ENCODE measurements around the gene EFNB2. TPM values are rescaled to one million over a fixed set of nuclear protein-coding genes. Genes with fewer than 3 reads are reported as not detected.

The EFNB2 gene
- total RNA-seq, 1 experiment from 2014 or later: 16.4 TPM

- ATAC-seq (peak; percentile 14; the same call in 1 of the 2 replicates), DNase-seq (no peak)
- Histone ChIP-seq H3K4me2 (ENCODE audit: low read length) (no peak overlapping the region), H3K27ac (ENCODE audit: low read length) (no peak overlapping the region), H4K20me1 (ENCODE audit: low read length) (peaks cover 17% of the 10 kb centered on the region), H3K27me3 (ENCODE audit: low read length) (no peaks in the 10 kb centered on the region), H3K79me2 (ENCODE audit: low read length) (peaks cover 25% of the 10 kb centered on the region), H2AFZ (ENCODE audit: low read length) (no peak overlapping the region), H3K4me1 (ENCODE audit: insufficient read depth, low read length) (peaks cover 15% of the 10 kb centered on the region), H3F3A (ENCODE audit: low read length, unreplicated experiment) (no peaks in the 10 kb centered on the region), H3K9me3 (ENCODE audit: low read length) (no peaks in the 10 kb centered on the region), H3K36me3 (ENCODE audit: low read depth, low read length) (no peaks in the 10 kb centered on the region), H3K9me2 (replicated peaks; ENCODE audit: low read length) (no peaks in the 10 kb centered on the region), H3K4me3 (ENCODE audit: low read length) (no peak overlapping the region), H3K9ac (ENCODE audit: low read length) (no peak overlapping the region)
- POLR2A ChIA-PET (ENCODE audit: unreplicated experiment): no interaction called here
- TF ChIP-seq EZH2phosphoT487 (IDR thresholded peaks at IDR 0.05; ENCODE audit: borderline replicate concordance, low read length) (no peak), CTCF (conservative IDR thresholded peaks at IDR 0.05; ENCODE audit: low read depth, low read length) (no peak), EZH2 (IDR thresholded peaks at IDR 0.05; ENCODE audit: low read length, unreplicated experiment) (no peak)
- intact Hi-C loops (cut with micrococcal nuclease): no loop called here
- CTCF ChIA-PET: no interaction called here
- no TSS peak for BruUV-seq (replicated peaks)
Observed at GRCh38 chr13:106570299-106570852, 34.9 kb upstream of the EFNB2 start.

- Histone ChIP-seq H3K9me2 (replicated peaks; ENCODE audit: low read length) (no peaks in the 10 kb centered on the region), H3K4me3 (ENCODE audit: low read length) (no peak overlapping the region), H2AFZ (ENCODE audit: low read length) (no peak overlapping the region), H3K9ac (ENCODE audit: low read length) (no peak overlapping the region), H3K4me2 (ENCODE audit: low read length) (no peak overlapping the region), H3K9me3 (ENCODE audit: low read length) (no peaks in the 10 kb centered on the region), H3K27me3 (ENCODE audit: low read length) (no peaks in the 10 kb centered on the region), H3K79me2 (ENCODE audit: low read length) (peaks cover 35% of the 10 kb centered on the region), H3K4me1 (ENCODE audit: insufficient read depth, low read length) (peaks cover 20% of the 10 kb centered on the region), H3K36me3 (ENCODE audit: low read depth, low read length) (no peaks in the 10 kb centered on the region), H3K27ac (ENCODE audit: low read length) (no peak overlapping the region), H4K20me1 (ENCODE audit: low read length) (peaks cover 26% of the 10 kb centered on the region), H3F3A (ENCODE audit: low read length, unreplicated experiment) (no peaks in the 10 kb centered on the region)
- ChIA-PET POLR2A (ENCODE audit: unreplicated experiment) (interaction anchor here (0.7 kb wide), 1 partner anchor 144 kb away, joined by 4 read pairs; no protein-coding TSS in a partner anchor), CTCF (no interaction called here)
- no TSS peak for BruUV-seq (replicated peaks)
- no peak for ATAC-seq
- peak; percentile 8 for DNase-seq
- intact Hi-C loops (cut with micrococcal nuclease): no loop called here
- TF ChIP-seq EZH2phosphoT487 (IDR thresholded peaks at IDR 0.05; ENCODE audit: borderline replicate concordance, low read length) (no peak), CTCF (conservative IDR thresholded peaks at IDR 0.05; ENCODE audit: low read depth, low read length) (no peak), EZH2 (IDR thresholded peaks at IDR 0.05; ENCODE audit: low read length, unreplicated experiment) (no peak)
Observed at GRCh38 chr13:106569233-106570095, 34.0 kb upstream of the EFNB2 start.
